ENCODE measurements around the gene IL22RA2.

DNA sequence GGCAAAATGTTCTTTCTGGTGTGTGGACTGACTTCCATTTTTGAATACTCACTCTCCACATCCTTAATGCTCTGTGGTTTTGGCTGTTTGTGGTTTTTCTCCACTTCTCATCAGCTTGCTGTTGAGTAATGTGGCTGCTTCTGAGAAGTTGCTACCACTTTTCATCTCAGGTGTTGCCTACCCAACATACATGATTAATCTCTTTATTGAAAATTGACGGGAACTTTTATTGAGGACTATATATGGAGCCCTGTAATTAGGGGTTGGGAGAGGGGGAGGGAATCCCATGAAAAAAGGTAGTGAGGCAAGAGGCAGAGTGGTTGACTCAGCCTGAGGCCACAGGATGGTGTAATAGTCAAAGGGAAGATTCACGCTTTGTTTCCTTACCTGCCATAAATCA, 17.6 kb downstream of the IL22RA2 start:
- TF ChIP-seq ZNF396 (CRISPR knock-in tag; IDR thresholded peaks at IDR 0.05; ENCODE audit: borderline replicate concordance) (no peak), JUN (CRISPR knock-in tag; IDR thresholded peaks at IDR 0.05) (no peak), KAT7 (CRISPR knock-in tag; IDR thresholded peaks at IDR 0.05; ENCODE audit: borderline replicate concordance) (no peak), ZNF219 (CRISPR knock-in tag; IDR thresholded peaks at IDR 0.05; ENCODE audit: borderline replicate concordance) (no peak), SOX15 (CRISPR knock-in tag; IDR thresholded peaks at IDR 0.05) (no peak), FOXJ3 (CRISPR knock-in tag; IDR thresholded peaks at IDR 0.05; ENCODE audit: borderline replicate concordance) (no peak), ESRRA (CRISPR knock-in tag; IDR thresholded peaks at IDR 0.05; ENCODE audit: borderline replicate concordance) (no peak), FOXK1 (CRISPR knock-in tag; IDR thresholded peaks at IDR 0.05) (no peak), NR3C1 (CRISPR knock-in tag; conservative IDR thresholded peaks at IDR 0.05; ENCODE audit: low read depth) (no peak)
- TF ChIP-seq, protein P1, sequence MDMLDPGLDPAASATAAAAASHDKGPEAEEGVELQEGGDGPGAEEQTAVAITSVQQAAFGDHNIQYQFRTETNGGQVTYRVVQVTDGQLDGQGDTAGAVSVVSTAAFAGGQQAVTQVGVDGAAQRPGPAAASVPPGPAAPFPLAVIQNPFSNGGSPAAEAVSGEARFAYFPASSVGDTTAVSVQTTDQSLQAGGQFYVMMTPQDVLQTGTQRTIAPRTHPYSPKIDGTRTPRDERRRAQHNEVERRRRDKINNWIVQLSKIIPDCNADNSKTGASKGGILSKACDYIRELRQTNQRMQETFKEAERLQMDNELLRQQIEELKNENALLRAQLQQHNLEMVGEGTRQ (CRISPR knock-in tag; IDR thresholded peaks at IDR 0.05): no peak
- TF ChIP-seq, protein P2, sequence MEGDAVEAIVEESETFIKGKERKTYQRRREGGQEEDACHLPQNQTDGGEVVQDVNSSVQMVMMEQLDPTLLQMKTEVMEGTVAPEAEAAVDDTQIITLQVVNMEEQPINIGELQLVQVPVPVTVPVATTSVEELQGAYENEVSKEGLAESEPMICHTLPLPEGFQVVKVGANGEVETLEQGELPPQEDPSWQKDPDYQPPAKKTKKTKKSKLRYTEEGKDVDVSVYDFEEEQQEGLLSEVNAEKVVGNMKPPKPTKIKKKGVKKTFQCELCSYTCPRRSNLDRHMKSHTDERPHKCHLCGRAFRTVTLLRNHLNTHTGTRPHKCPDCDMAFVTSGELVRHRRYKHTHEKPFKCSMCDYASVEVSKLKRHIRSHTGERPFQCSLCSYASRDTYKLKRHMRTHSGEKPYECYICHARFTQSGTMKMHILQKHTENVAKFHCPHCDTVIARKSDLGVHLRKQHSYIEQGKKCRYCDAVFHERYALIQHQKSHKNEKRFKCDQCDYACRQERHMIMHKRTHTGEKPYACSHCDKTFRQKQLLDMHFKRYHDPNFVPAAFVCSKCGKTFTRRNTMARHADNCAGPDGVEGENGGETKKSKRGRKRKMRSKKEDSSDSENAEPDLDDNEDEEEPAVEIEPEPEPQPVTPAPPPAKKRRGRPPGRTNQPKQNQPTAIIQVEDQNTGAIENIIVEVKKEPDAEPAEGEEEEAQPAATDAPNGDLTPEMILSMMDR (IDR thresholded peaks at IDR 0.05): no peak
- TF ChIP-seq, protein P3, sequence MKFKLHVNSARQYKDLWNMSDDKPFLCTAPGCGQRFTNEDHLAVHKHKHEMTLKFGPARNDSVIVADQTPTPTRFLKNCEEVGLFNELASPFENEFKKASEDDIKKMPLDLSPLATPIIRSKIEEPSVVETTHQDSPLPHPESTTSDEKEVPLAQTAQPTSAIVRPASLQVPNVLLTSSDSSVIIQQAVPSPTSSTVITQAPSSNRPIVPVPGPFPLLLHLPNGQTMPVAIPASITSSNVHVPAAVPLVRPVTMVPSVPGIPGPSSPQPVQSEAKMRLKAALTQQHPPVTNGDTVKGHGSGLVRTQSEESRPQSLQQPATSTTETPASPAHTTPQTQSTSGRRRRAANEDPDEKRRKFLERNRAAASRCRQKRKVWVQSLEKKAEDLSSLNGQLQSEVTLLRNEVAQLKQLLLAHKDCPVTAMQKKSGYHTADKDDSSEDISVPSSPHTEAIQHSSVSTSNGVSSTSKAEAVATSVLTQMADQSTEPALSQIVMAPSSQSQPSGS (CRISPR knock-in tag; IDR thresholded peaks at IDR 0.05; ENCODE audit: borderline replicate concordance, low read depth): no peak
- TF ChIP-seq, protein P4, sequence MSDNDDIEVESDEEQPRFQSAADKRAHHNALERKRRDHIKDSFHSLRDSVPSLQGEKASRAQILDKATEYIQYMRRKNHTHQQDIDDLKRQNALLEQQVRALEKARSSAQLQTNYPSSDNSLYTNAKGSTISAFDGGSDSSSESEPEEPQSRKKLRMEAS (CRISPR knock-in tag; IDR thresholded peaks at IDR 0.05): no peak
- TF ChIP-seq, protein P5, sequence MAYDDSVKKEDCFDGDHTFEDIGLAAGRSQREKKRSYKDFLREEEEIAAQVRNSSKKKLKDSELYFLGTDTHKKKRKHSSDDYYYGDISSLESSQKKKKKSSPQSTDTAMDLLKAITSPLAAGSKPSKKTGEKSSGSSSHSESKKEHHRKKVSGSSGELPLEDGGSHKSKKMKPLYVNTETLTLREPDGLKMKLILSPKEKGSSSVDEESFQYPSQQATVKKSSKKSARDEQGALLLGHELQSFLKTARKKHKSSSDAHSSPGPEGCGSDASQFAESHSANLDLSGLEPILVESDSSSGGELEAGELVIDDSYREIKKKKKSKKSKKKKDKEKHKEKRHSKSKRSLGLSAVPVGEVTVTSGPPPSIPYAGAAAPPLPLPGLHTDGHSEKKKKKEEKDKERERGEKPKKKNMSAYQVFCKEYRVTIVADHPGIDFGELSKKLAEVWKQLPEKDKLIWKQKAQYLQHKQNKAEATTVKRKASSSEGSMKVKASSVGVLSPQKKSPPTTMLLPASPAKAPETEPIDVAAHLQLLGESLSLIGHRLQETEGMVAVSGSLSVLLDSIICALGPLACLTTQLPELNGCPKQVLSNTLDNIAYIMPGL (CRISPR knock-in tag; IDR thresholded peaks at IDR 0.05): no peak

All from WTC11 (cell line).